Activated T-helper 1 cell treated with anti-CD3 and anti-CD28 coated beads, Interleukin-12 subunit alpha, Interleukin-12 subunit beta, Interleukin-2, Interleukin-4 antibody, amounts not matched to agents 30 ng/mL and 10 ng/mL and 1 ng/mL, durations not matched to agents 14 hours and 24 hours and 36 hours (primary cell): ENCODE measurements around the gene DNAJC21. TPM values are rescaled to one million over a fixed set of nuclear protein-coding genes. Genes with fewer than 3 reads are reported as not detected.

Experiments
- DNase-seq: peaks from one replicate; pipeline ENCODE4 v3.0.0; 2021; ENCODE audit warnings: low spot score
- H3K27ac Mint-ChIP-seq: one replicate; pipeline ENCODE4 v1.8.0; 2021; ENCODE audit warnings: mild to moderate bottlenecking, mixed read lengths
- H3K27me3 Mint-ChIP-seq: one replicate; pipeline ENCODE4 v1.8.0; 2022; ENCODE audit warnings: mild to moderate bottlenecking, moderate library complexity, mixed read lengths; ENCODE audit not compliant: insufficient read depth
- H3K36me3 Mint-ChIP-seq: one replicate; pipeline ENCODE4 v1.8.0; 2021; ENCODE audit warnings: low read depth, mixed read lengths
- H3K4me1 Mint-ChIP-seq: one replicate; pipeline ENCODE4 v1.8.0; 2021; ENCODE audit warnings: low read depth, mixed read lengths
- H3K4me3 Mint-ChIP-seq: one replicate; pipeline ENCODE4 v1.8.0; 2021; ENCODE audit warnings: mild to moderate bottlenecking, moderate library complexity, mixed read lengths
- H3K9me3 Mint-ChIP-seq: one replicate; pipeline ENCODE4 v1.8.0; 2021; ENCODE audit warnings: mixed read lengths
- intact Hi-C: fragments of 100-400 bp; cut with micrococcal nuclease; formaldehyde crosslinking; loops from one replicate; pipeline ENCODE4 v1.15.1; 2024
- total RNA-seq: library from RNA; stranded (reverse); gene quantifications from 2 replicates; pipeline ENCODE4 v1.2.3, GENCODE V29; 2022

The DNAJC21 gene
- total RNA-seq, 1 donor from 2014 or later: 64.0 TPM

DNA sequence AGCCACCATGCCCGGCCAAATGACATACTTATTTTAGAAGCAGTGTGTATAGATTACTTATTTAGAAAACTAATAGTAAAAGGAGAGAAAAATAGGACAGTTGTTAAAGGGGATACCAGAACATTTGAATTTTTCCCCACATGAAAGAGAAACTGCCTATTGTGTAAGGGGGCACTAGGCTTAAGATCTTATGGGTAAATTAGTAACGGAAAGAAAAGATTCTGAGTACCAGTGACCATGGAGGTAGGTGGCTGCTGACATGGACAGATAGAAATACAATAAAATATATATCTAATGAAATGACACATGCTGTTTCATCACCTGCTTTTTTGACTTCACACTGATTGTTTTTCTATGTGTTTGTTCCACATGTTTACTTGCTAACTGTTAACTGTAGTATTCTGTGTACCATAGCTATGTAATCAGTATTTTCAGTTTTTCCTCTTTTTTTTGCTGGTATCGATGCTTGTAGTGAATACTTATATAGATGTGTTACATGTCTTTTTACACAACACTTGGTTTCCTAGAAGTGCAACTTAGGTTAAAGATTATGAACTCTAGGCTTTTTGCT, 3.0 kb upstream of the DNAJC21 start:
- Mint-ChIP-seq H3K27ac (no peak overlapping the region), H3K27me3 (no peaks in the 10 kb centered on the region), H3K36me3 (peaks cover 39% of the 10 kb centered on the region), H3K9me3 (no peaks in the 10 kb centered on the region), H3K4me1 (peaks cover 43% of the 10 kb centered on the region), H3K4me3 (no peak overlapping the region)
- DNase-seq: no peak
- intact Hi-C loops: loop anchor here (5.0 to 10.0 kb wide), 4 partner anchors 868 to 978 kb away; partner anchors contain the start of genes AMACR and IL7R

DNA sequence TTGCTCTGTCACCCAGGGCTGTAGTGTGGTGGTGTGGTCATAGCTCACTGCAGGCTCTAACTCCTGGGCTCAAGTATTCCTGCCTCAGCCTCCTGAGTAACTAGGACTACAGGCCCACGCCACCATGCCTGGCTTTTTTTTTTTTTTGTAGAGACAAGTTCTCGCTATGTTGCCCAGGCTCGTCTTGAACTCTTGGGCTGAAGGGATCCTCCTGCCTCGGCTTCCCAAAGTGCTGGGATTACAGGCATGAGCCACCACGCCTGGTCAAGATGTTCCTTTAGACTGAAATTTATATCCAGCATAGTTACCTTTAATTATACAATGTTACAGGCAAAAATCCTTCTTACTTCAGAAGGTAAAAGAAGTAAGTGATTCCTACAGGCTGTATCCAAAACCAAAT, 1.6 kb upstream of the DNAJC21 start:
- intact Hi-C loops: loop anchor here (5.0 to 10.0 kb wide), 4 partner anchors 867 to 977 kb away; partner anchors contain the start of genes AMACR and IL7R
- Mint-ChIP-seq H3K36me3 (peaks cover 35% of the 10 kb centered on the region), H3K27me3 (no peaks in the 10 kb centered on the region), H3K4me1 (peaks cover 46% of the 10 kb centered on the region), H3K9me3 (no peaks in the 10 kb centered on the region), H3K4me3 (no peak overlapping the region), H3K27ac (no peak overlapping the region)
- no peak for DNase-seq

DNA sequence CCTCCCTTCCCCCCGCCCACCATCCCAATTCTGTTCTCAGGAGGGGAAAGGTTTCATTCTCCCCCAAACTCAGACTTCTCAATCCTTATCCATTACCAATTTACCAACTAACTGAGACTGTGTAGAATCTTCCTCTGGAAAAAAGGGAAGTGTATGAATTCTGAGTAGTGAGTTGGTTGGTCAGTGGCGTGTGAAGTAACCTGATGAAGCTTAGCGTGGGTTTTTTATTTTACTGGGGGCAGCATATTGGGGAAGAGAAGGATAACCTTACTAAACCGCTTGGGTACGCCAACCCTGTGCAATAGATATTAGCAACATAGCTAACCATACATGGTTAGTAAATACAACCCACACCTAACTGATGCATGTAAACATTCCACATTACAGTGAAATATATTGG, 1.1 kb upstream of the DNAJC21 start:
- peaks cover 34% of the 10 kb centered on the region for H3K36me3 Mint-ChIP-seq
- no peak overlapping the region for H3K27ac Mint-ChIP-seq
- no peaks in the 10 kb centered on the region for H3K9me3 Mint-ChIP-seq
- no peak for DNase-seq
- no peaks in the 10 kb centered on the region for H3K27me3 Mint-ChIP-seq
- intact Hi-C loops: loop anchor here (5.0 to 10.0 kb wide), 4 partner anchors 867 to 977 kb away; partner anchors contain the start of genes AMACR and IL7R
- peaks cover 47% of the 10 kb centered on the region for H3K4me1 Mint-ChIP-seq
- peak overlapping the region; percentile 45 for H3K4me3 Mint-ChIP-seq

DNA sequence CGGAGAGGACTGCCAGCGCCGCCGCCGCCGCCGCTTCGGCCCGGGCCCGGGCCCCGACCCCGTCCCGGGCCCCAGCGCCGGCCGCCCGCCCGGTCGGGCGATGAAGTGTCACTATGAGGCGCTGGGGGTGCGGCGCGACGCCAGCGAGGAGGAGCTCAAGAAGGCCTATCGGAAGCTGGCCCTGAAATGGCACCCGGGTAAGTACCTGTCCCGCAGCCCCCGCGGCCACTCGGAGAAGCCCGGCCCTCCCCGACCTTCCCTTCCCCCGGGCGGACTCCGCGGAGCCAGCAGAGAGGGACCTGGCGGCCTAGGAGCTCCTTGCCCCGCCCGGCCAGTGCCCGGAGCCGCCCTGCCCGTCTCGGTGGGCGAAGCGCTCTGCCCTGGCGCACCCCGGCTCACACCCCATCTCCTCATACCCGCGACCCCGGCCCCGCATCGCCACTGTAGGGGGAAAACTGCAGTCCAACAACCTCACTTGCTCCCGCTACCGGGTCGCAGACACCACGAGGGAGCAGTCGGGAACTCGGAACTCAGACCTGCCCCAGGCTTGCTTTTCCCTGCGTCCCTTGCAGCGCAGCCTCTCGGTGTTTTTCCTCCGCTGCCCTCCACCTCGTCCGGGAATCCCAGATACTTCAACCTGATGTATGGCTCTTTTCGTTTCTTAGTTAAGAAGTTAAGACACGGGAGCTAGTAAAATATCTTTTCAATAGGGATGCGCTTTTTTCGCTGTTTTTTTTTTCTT, 532 bp downstream of the DNAJC21 start:
- peaks cover 40% of the 10 kb centered on the region for H3K4me1 Mint-ChIP-seq
- H3K4me3 Mint-ChIP-seq: peak overlapping the region; percentile 98
- H3K27ac Mint-ChIP-seq: peak overlapping the region; percentile 95
- no peaks in the 10 kb centered on the region for H3K27me3 Mint-ChIP-seq
- peaks cover 32% of the 10 kb centered on the region for H3K36me3 Mint-ChIP-seq
- intact Hi-C loops: loop anchor here (1.0 to 10.0 kb wide), 9 partner anchors 15 to 1312 kb away; partner anchors contain the start of genes AMACR, BRIX1, IL7R and LMBRD2
- DNase-seq: peak; percentile 78
- no peaks in the 10 kb centered on the region for H3K9me3 Mint-ChIP-seq

DNA sequence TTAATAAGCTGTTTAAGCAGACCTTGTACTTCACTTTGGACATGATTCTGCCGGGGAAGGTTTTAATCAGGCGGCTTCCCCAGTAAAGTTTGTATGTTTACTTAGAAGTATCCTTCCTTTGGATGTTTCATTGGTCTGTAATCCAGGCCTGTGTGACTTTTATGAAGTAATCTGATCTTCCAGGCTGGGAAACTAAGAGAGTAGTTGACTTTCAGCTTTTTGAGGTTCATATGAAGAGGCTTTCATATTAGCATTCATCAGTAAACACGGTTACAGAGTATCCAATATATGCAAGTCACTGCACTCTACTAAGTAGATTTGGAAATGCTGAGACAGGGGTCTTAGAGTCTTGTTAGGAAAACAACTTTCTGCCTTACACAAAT, 1.1 kb downstream of the DNAJC21 start:
- no peaks in the 10 kb centered on the region for H3K27me3 Mint-ChIP-seq
- no peaks in the 10 kb centered on the region for H3K9me3 Mint-ChIP-seq
- peaks cover 40% of the 10 kb centered on the region for H3K4me1 Mint-ChIP-seq
- peak overlapping the region; percentile 98 for H3K4me3 Mint-ChIP-seq
- peaks cover 34% of the 10 kb centered on the region for H3K36me3 Mint-ChIP-seq
- no peak for DNase-seq
- peak overlapping the region; percentile 95 for H3K27ac Mint-ChIP-seq
- intact Hi-C loops: loop anchor here (2.0 kb wide), 1 partner anchor 28 kb away; no protein-coding TSS in a partner anchor

DNA sequence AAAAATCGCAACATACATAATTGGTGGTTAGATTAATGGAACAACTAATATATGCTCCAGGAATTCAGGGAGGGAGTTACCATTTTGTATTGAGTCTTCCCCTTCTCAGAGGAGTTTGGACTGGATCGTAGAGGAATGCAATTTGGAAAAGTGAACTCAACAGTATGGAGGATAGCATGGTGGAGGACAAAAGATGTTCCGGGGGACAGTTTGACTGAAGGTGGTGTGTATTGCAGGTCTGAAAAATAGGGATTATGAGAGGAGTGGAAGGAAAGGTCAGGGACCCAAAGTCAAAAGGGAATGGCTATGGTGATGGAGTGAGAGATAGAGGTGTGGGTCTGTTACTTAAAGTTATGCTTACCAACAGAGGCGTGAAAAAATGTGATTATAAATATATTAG, 1.5 kb downstream of the DNAJC21 start:
- peaks cover 32% of the 10 kb centered on the region for H3K36me3 Mint-ChIP-seq
- no peaks in the 10 kb centered on the region for H3K27me3 Mint-ChIP-seq
- H3K27ac Mint-ChIP-seq: peak overlapping the region; percentile 4
- intact Hi-C loops: loop anchor here (2.0 kb wide), 1 partner anchor 28 kb away; no protein-coding TSS in a partner anchor
- DNase-seq: no peak
- peak overlapping the region; percentile 98 for H3K4me3 Mint-ChIP-seq
- H3K9me3 Mint-ChIP-seq: no peaks in the 10 kb centered on the region
- H3K4me1 Mint-ChIP-seq: peaks cover 40% of the 10 kb centered on the region

DNA sequence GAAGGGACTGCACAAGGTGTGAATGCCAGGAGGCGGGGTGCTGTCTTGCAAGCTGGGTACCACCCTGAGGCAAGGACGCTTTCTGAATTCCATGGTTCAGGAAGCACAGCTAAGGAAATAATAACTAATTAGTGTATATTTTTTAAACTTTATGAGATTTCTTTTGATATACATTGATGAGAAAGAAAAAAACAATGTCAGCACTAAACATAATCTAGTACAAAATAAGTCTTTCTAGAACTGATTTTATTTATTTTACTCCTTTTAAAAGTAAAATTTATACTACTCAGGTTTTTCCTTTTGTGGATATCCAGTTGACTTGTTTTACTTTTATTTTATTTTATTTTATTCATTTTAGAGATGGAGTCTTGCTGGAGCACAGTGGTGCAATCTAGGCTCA, 3.6 kb downstream of the DNAJC21 start:
- no peaks in the 10 kb centered on the region for H3K27me3 Mint-ChIP-seq
- H3K4me3 Mint-ChIP-seq: no peak overlapping the region
- DNase-seq: no peak
- intact Hi-C loops: no loop called here
- H3K9me3 Mint-ChIP-seq: no peaks in the 10 kb centered on the region
- H3K4me1 Mint-ChIP-seq: peaks cover 37% of the 10 kb centered on the region
- peaks cover 31% of the 10 kb centered on the region for H3K36me3 Mint-ChIP-seq
- H3K27ac Mint-ChIP-seq: no peak overlapping the region

DNA sequence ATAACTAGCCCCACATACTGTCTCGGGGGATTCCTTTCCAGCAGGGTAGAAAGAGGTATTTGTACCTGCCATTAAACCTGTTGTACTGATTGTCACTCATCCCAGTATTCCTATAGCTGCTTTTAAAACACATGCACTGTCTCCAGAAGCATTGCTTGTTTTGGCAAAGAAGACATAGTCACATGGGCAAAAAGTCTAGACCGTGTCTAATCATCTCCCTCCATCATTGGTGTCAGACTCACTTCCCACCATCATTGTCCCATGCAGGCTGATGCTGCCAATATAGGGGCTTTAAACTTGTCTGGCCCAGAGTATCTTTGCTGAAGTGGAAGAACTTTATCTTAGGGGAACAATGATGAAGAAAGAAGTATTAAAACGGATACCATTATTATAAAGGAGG, 12.6 kb downstream of the DNAJC21 start:
- no peaks in the 10 kb centered on the region for H3K27me3 Mint-ChIP-seq
- no peaks in the 10 kb centered on the region for H3K9me3 Mint-ChIP-seq
- H3K4me1 Mint-ChIP-seq: no peaks in the 10 kb centered on the region
- intact Hi-C loops: no loop called here
- no peak for DNase-seq
- H3K27ac Mint-ChIP-seq: no peak overlapping the region
- H3K36me3 Mint-ChIP-seq: peaks cover 45% of the 10 kb centered on the region
- no peak overlapping the region for H3K4me3 Mint-ChIP-seq

DNA sequence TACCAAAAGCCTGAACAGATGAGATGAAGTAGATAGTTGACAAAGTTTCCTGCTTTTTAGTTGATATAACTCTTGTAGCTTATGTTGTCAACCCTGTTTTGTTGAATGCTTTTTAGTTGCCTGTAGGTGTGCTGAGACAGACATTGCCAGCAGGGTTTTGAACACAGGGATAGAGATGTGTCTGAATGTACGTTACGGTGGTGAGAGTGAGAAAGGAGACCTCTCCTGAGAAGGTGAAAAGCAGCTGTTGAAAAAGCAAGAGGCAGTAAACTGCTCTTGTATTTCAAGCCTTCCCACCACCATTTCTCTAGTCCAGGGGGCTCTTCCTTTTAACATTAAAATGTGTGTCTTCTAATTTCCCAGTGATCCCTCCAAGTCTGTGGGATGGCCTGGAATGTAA, 14.7 kb downstream of the DNAJC21 start:
- Mint-ChIP-seq H3K4me1 (no peaks in the 10 kb centered on the region), H3K27me3 (no peaks in the 10 kb centered on the region), H3K36me3 (peaks cover 41% of the 10 kb centered on the region), H3K4me3 (no peak overlapping the region), H3K27ac (no peak overlapping the region), H3K9me3 (no peaks in the 10 kb centered on the region)
- no peak for DNase-seq
- intact Hi-C loops: no loop called here

DNA sequence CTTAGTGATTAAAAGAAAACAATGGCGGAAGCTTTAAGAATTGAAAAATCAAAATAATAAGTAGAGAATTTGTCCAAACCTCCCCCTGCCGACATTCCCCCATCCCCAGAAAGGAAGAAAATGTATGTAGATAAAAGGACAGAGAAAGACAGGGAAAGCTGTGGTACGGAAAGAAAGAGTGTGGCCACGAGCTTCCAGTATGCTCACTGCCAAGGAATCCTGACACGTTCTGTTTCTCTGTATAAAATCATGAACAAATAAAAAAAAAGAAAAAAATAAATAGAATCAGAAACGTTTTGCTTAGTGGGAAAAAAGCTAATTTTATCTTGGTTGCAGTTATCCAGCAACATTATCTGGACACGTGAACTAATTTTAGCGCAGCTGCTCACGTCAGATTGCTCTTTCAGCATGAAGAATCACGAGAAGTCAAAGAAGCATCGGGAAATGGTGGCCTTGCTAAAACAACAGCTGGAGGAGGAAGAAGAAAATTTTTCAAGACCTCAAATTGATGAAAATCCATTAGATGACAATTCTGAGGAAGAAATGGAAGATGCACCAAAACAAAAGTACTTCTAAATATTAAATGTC, 15.2 kb downstream of the DNAJC21 start:
- no peak overlapping the region for H3K4me3 Mint-ChIP-seq
- H3K9me3 Mint-ChIP-seq: no peaks in the 10 kb centered on the region
- intact Hi-C loops: no loop called here
- no peaks in the 10 kb centered on the region for H3K27me3 Mint-ChIP-seq
- H3K36me3 Mint-ChIP-seq: peaks cover 45% of the 10 kb centered on the region
- H3K4me1 Mint-ChIP-seq: no peaks in the 10 kb centered on the region
- H3K27ac Mint-ChIP-seq: no peak overlapping the region
- no peak for DNase-seq

DNA sequence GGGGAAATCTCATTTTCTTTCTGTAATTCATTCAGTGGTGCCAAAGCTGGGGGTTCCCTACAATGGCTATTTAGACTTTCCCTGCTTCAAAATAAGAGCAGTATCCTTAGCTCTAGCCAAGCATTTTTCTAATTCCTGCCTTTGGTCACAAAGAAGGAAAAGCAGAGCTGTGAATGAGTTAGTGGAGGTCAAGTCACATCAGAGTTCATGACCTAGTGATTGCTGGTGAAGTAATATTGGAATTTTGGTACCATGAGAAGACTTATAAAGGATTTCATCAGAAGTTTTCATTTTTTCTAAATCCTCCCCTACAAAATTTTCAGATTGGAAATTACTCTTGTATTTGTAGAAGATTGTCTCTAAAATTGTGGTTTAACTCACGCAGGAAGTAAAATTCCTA, 28.0 kb downstream of the DNAJC21 start:
- Mint-ChIP-seq H3K27me3 (no peaks in the 10 kb centered on the region), H3K9me3 (no peaks in the 10 kb centered on the region), H3K36me3 (peaks cover 22% of the 10 kb centered on the region), H3K4me3 (no peak overlapping the region), H3K27ac (no peak overlapping the region), H3K4me1 (peaks cover 27% of the 10 kb centered on the region)
- intact Hi-C loops: no loop called here
- DNase-seq: no peak

DNA sequence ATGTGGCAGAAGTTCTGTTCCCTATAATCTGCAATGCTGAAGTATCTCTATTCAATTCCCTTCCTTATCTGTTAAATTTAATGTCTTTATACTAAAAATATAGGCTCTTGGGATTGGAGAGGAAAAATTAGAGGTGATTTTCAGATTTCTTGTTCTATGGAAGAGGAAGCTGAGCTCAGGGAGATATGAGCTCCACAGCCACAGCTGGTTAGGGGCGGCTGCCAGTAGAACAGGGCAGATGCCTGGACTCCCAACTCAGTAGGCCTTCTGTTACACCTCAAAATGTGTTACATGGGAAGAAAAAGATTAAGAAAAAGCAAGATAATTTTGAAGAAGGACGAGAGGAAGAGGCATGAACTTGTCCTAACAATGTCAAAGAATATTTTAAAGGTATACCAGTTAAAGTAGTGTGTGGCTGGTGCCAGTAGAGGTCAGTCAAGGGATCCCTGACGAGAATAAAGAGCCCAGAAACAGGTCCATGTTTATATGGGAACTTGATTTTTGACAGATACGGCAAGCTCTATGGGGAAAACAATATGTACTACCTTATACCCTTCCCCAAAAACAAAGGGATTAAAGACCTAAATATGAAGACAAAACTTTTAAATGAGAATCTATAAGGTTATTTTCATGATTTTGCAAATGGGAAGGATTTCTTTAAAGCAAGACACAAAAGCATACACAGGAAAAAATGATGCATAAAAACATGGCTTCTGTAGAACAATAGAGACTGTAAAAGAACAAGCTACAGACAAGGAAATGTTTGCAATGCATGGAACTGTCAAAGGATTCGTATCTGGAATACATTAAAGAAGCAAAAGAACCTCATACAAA, 28.7 kb downstream of the DNAJC21 start:
- intact Hi-C loops: loop anchor here (1.0 to 2.0 kb wide), 3 partner anchors 27 to 968 kb away; no protein-coding TSS in a partner anchor

More for the DNA sequence above, 28.7 kb downstream of the DNAJC21 start:
- Mint-ChIP-seq H3K4me3 (no peak overlapping the region), H3K27me3 (no peaks in the 10 kb centered on the region), H3K9me3 (no peaks in the 10 kb centered on the region), H3K27ac (no peak overlapping the region), H3K36me3 (peaks cover 21% of the 10 kb centered on the region), H3K4me1 (peaks cover 27% of the 10 kb centered on the region)
- no peak for DNase-seq
